Uterus (tissue), 4 donors: ENCODE data around the gene HSPG2. TPM values are rescaled to one million over a fixed set of nuclear protein-coding genes. Genes with fewer than 3 reads are reported as not detected.

Source experiments
- DNase-seq, 2 donors: peaks; one replicate each; pipeline ENCODE4 v3.0.0-alpha.2; 2019 to 2020
- H3K27ac ChIP-seq, 2 donors: fragments of 200-600 bp; sonication (generic); 1 replicate in 1 of 2; 2 replicates in 1 of 2; pipeline ENCODE4 v1.5.1; 2016 to 2018
- H3K27me3 ChIP-seq, 2 donors: fragments of 200-600 bp; sonication (generic); one replicate each; pipeline ENCODE4 v1.5.1; 2018 to 2019; ENCODE audit warnings: control low read depth in 1 of 2
- H3K36me3 ChIP-seq, 2 donors: fragments of 200-600 bp; sonication (generic); one replicate each; pipeline ENCODE4 v1.5.1; 2019; ENCODE audit warnings: control low read depth in 1 of 2
- H3K4me1 ChIP-seq, 2 donors: fragments of 200-600 bp; sonication (generic); one replicate each; pipeline ENCODE4 v1.5.1; 2018 to 2019; ENCODE audit warnings: control low read depth in 1 of 2
- H3K4me3 ChIP-seq, 2 donors: fragments of 200-600 bp; sonication (generic); 1 replicate in 1 of 2; 2 replicates in 1 of 2; pipeline ENCODE4 v1.5.1; 2018 to 2019; ENCODE audit warnings: mild to moderate bottlenecking in 1 of 2
- H3K9me3 ChIP-seq, 2 donors: fragments of 200-600 bp; sonication (generic); one replicate each; pipeline ENCODE4 v1.5.1; 2019; ENCODE audit warnings: control low read depth in 1 of 2
- CTCF ChIP-seq, 4 experiments: fragments of 200-600 bp in 2 of 4; fragments of 450-650 bp in 2 of 4; sonication (generic) in 2 of 4; IDR thresholded peaks; one replicate each; pipeline ENCODE4 v1.5.1; 2016 to 2019; ENCODE audit warnings: antibody characterized with exemption in 4 of 4, mild to moderate bottlenecking in 2 of 4, moderate library complexity in 1 of 4
- POLR2A ChIP-seq, 2 donors: fragments of 450-650 bp; IDR thresholded peaks; one replicate each; pipeline ENCODE4 v1.6.1; 2016; ENCODE audit warnings: antibody characterized with exemption in 2 of 2, mild to moderate bottlenecking in 1 of 2, moderate library complexity in 1 of 2
- intact Hi-C: fragments of 100-400 bp; cut with DNase I; formaldehyde crosslinking; loops from one replicate; pipeline ENCODE4 v1.15.1; 2023; ENCODE audit warnings: low total_unique reads
- total RNA-seq, 4 donors: library from RNA; depleted of rRNA in 3 of 4; stranded (reverse); fragments of >200 nt in 3 of 4; gene quantifications; one replicate each; pipeline versions ENCODE4 v1.1.0 to v1.2.4, GENCODE V29; 2014 to 2023
- donor health status: DM: yes; HTN: yes; CAD: no.

HSPG2 gene
- total RNA-seq, 4 donors from 2014 or later, result 96.8 to 677 (median 290) TPM

GRCh38 chr1:21891081-21891480 lies 46.0 kb downstream of the HSPG2 start:
- Histone ChIP-seq H3K27me3 (no peaks in the 10 kb centered on the region), H3K4me1 (peaks cover 3 to 17% of the 10 kb centered on the region in 2 donors), H3K36me3 (no peaks in the 10 kb centered on the region), H3K27ac (peak overlapping the region in 1 of 2 donors; percentile 12), H3K4me3 (no peak overlapping the region), H3K9me3 (no peaks in the 10 kb centered on the region)
- no peak for DNase-seq
- TF ChIP-seq CTCF (IDR thresholded peaks at IDR 0.05) (no peak), POLR2A (IDR thresholded peaks at IDR 0.05) (no peak)
- intact Hi-C loops, result loop anchor here (10.0 kb wide), 1 partner anchor 54 kb away; no protein-coding TSS in a partner anchor

GRCh38 chr1:21888500-21888899 lies 48.6 kb downstream of the HSPG2 start:
- Histone ChIP-seq H3K4me1 (no peaks in the 10 kb centered on the region), H3K4me3 (no peak overlapping the region), H3K27ac (no peak overlapping the region), H3K27me3 (no peaks in the 10 kb centered on the region), H3K36me3 (no peaks in the 10 kb centered on the region), H3K9me3 (no peaks in the 10 kb centered on the region)
- DNase-seq, result no peak
- intact Hi-C loops, result no loop called here
- no peak for TF ChIP-seq CTCF (IDR thresholded peaks at IDR 0.05)
- no peak for TF ChIP-seq POLR2A (IDR thresholded peaks at IDR 0.05)

GRCh38 chr1:21887796-21888195 lies 49.3 kb downstream of the HSPG2 start:
- no peak overlapping the region for H3K27ac ChIP-seq
- no peaks in the 10 kb centered on the region for H3K27me3 ChIP-seq
- DNase-seq, result no peak
- H3K9me3 ChIP-seq, result no peaks in the 10 kb centered on the region
- H3K36me3 ChIP-seq, result no peaks in the 10 kb centered on the region
- no peaks in the 10 kb centered on the region for H3K4me1 ChIP-seq
- TF ChIP-seq POLR2A (IDR thresholded peaks at IDR 0.05) (no peak), CTCF (IDR thresholded peaks at IDR 0.05) (no peak)
- no peak overlapping the region for H3K4me3 ChIP-seq
- intact Hi-C loops, result no loop called here

- Histone ChIP-seq H3K36me3 (no peaks in the 10 kb centered on the region), H3K27ac (no peak overlapping the region)
Measured at GRCh38 chr1:21887216-21887736, 49.8 kb downstream of the HSPG2 start.

More at GRCh38 chr1:21887216-21887736, 49.8 kb downstream of the HSPG2 start:
- H3K27me3 ChIP-seq, result no peaks in the 10 kb centered on the region
- DNase-seq, result no peak
- no peaks in the 10 kb centered on the region for H3K9me3 ChIP-seq
- H3K4me3 ChIP-seq, result no peak overlapping the region
- intact Hi-C loops, result no loop called here
- TF ChIP-seq CTCF (IDR thresholded peaks at IDR 0.05) (no peak), POLR2A (IDR thresholded peaks at IDR 0.05) (no peak)
- H3K4me1 ChIP-seq, result no peaks in the 10 kb centered on the region
